Measurements from ENCODE around the gene SERTAD4. TPM values are rescaled to one million over a fixed set of nuclear protein-coding genes. Genes with fewer than 3 reads are reported as not detected.

Gene SERTAD4
- total and polyA plus RNA-seq, 2 of the 8 experiments (the other 6 are each of a cell fraction or from before 2014, with no cell fraction given) = 0.54 to 3.2 TPM

- Histone ChIP-seq H3K23me2 (ENCODE audit: low read depth, low read length) (no peaks in the 10 kb centered on the region; the same call in 1 of the 2 replicates), H4K5ac (ENCODE audit: insufficient read length, low read depth, low read length) (no peak overlapping the region), H4K20me1 (replicated peaks in 1 of 2; ENCODE audit: control insufficient read depth in 1 of 2, insufficient read depth in 2 of 2, low read length in 2 of 2) (no peaks in the 10 kb centered on the region), H3K9me3 (ENCODE audit: insufficient read depth in 2 of 2, low read depth in 1 of 2, low read length in 1 of 2) (peaks cover 5 to 11% of the 10 kb centered on the region in 2 experiments), H2BK15ac (ENCODE audit: low read length) (no peak overlapping the region), H3K56ac (replicated peaks; ENCODE audit: insufficient read length, low read depth, low read length) (no peak overlapping the region), H3K18ac (ENCODE audit: extremely low read depth, low read length) (no peak overlapping the region), H3K23ac (ENCODE audit: insufficient read length) (no peak overlapping the region), H2BK12ac (ENCODE audit: low read depth, low read length) (no peak overlapping the region), H3K27me3 (replicated peaks in 1 of 4; ENCODE audit: control insufficient read depth in 3 of 4, extremely low read depth in 1 of 4, insufficient read depth in 3 of 4, low read length in 3 of 4) (no peaks in the 10 kb centered on the region), H3K4me1 (replicated peaks in 1 of 4; ENCODE audit: control insufficient read depth in 3 of 4, insufficient read depth in 4 of 4, low read length in 3 of 4) (no peaks in the 10 kb centered on the region), H2AK5ac (ENCODE audit: low read depth, low read length) (no peak overlapping the region), H3K4me3 (ENCODE audit: extremely low read depth in 1 of 4, insufficient read depth in 2 of 4, low read depth in 3 of 4, low read length in 4 of 4) (no peak overlapping the region), H3K27ac (ENCODE audit: low read depth, low read length) (no peak overlapping the region), H3K79me1 (ENCODE audit: low read depth, low read length) (no peaks in the 10 kb centered on the region), H3K14ac (ENCODE audit: insufficient read length) (no peak overlapping the region), H3K36me3 (ENCODE audit: control insufficient read depth in 2 of 4, insufficient read depth in 4 of 4, low read length in 3 of 4) (no peaks in the 10 kb centered on the region), H2BK20ac (ENCODE audit: low read length) (no peak overlapping the region), H2BK120ac (replicated peaks; ENCODE audit: low read depth, low read length) (no peak overlapping the region), H2BK5ac (ENCODE audit: low read depth, low read length) (no peak overlapping the region), H3K4me2 (ENCODE audit: insufficient read depth in 1 of 2, low read depth in 2 of 2, low read length in 2 of 2) (no peak overlapping the region), H4K91ac (replicated peaks; ENCODE audit: insufficient read length, low read length) (no peak overlapping the region), H3K9ac (replicated peaks in 1 of 4; ENCODE audit: extremely low read depth in 1 of 4, low read depth in 3 of 4, low read length in 3 of 4) (no peak overlapping the region), H3K79me2 (ENCODE audit: control insufficient read depth in 1 of 2, insufficient read depth in 2 of 2, low read length in 2 of 2) (no peaks in the 10 kb centered on the region), H4K8ac (ENCODE audit: extremely low read depth, insufficient read depth, low read length) (no peak overlapping the region), H3K4ac (replicated peaks; ENCODE audit: insufficient read length, low read depth, low read length) (no peak overlapping the region), H2AFZ (ENCODE audit: low read length) (no peak overlapping the region)
- CTCF ChIA-PET (ENCODE audit: partially characterized antibody) = interaction anchor here (0.6 kb wide), 1 partner anchor 60 kb away, joined by 4 read pairs; no protein-coding TSS in a partner anchor
- TF ChIP-seq SUZ12 (IDR thresholded peaks at IDR 0.05; ENCODE audit: low read length) (no peak), ATF3 (IDR thresholded peaks at IDR 0.05; ENCODE audit: insufficient read depth, low read depth, low read length) (no peak), JUND (IDR thresholded peaks at IDR 0.05; ENCODE audit: low read length) (no peak), MAX (IDR thresholded peaks at IDR 0.05) (no peak)
- FAIRE-seq (no peak), DNase-seq (ENCODE audit: low read depth in 1 of 2, low spot score in 2 of 2) (no peak)
- 83% methylated on average over 3 of the region's 3 CpGs; no CpG with 5 or more reads in 1 of the 2 experiments for WGBS, 2 experiments (ENCODE audit: extremely low coverage in 1 of 2, insufficient coverage in 1 of 2, insufficient read length in 1 of 2, insufficient replicate concordance in 2 of 2, low coverage in 1 of 2, low lambda C conversion rate in 2 of 2, missing lambda C conversion rate in 1 of 2)
- POLR2A ChIA-PET (ENCODE audit: partially characterized antibody) = interaction anchor here (2.4 kb wide), 1 partner anchor 175 kb away, joined by 8 read pairs; no protein-coding TSS in a partner anchor
Measured at GRCh38 chr1:210198840-210199239, 33.8 kb upstream of the SERTAD4 start.

Measured in H1 (cell line).